Fibroblast of lung (primary cell): Measurements from ENCODE around the gene PRICKLE1.

ENCODE experiments used
- CTCF ChIP-seq, 2 donors: IDR thresholded peaks in 1 of 2; conservative IDR thresholded peaks in 1 of 2; 1 replicate in 1 of 2; 2 replicates in 1 of 2; pipeline ENCODE4 v1.5.1; 2011 to 2012; ENCODE audit warnings: low read length in 2 of 2, control low read depth in 1 of 2, inconsistent platforms in 1 of 2, low read depth in 1 of 2, mild to moderate bottlenecking in 1 of 2
- EZH2 ChIP-seq: IDR thresholded peaks from 2 replicates; pipeline ENCODE4 v1.5.1; 2012; ENCODE audit warnings: low read length, control low read depth, mild to moderate bottlenecking; ENCODE audit errors: missing control alignments

GRCh38 chr12:42530284-42530683 is 59.3 kb downstream of the PRICKLE1 start:
- TF ChIP-seq CTCF (conservative IDR thresholded peaks at IDR 0.05 in 1 of 2, IDR thresholded peaks at IDR 0.05 in 1 of 2; ENCODE audit: low read depth in 1 of 2, low read length in 2 of 2) = no peak
- no peak for TF ChIP-seq EZH2
